A549 (cell line): ENCODE measurements around the gene ADCY2. TPM values are rescaled to one million over a fixed set of nuclear protein-coding genes. Genes with fewer than 3 reads are reported as not detected.
A peak's percentile ranks its signal among the peaks of the same experiment; 100 is the strongest.

ENCODE experiments used
- ATAC-seq, 2 experiments: fragments of 200-7000 bp in 1 of 2; fragments of >200 bp in 1 of 2; cut with Nextera tagmentation in 1 of 2; cut with Tn5 transposase in 1 of 2; 3 replicates each; pipeline versions ENCODE4 v1.8.0 to v1.9.1; 2018 to 2020; ENCODE audit warnings: mild to moderate bottlenecking in 1 of 2, moderate library complexity in 1 of 2
- CTCF ChIA-PET: fragments of 300-600 bp; sonication (Branson Sonifier 250); formaldehyde crosslinking; extraction: SDS; loops from one replicate; lab custom pipeline; 2021; ENCODE audit warnings: antibody characterized with exemption, inconsistent platforms; lab: Yijun Ruan, JAX
- POLR2A ChIA-PET: fragments of 350-600 bp; formaldehyde crosslinking; extraction: SDS; loops from one replicate; lab custom pipeline; 2021; ENCODE audit warnings: antibody characterized with exemption, inconsistent platforms; lab: Yijun Ruan, JAX
- DNase-seq, 2 experiments: peaks; one replicate each; pipeline versions ENCODE4 v3.0.0 to v3.0.0-alpha.2; 2011 to 2016; ENCODE audit warnings: low read depth in 1 of 2, low spot score in 1 of 2
- FAIRE-seq: peaks from 2 replicates; lab custom pipeline; 2011; peaks lifted over from hg19 to GRCh38; lab: Jason Lieb, UNC
- H3K27ac ChIP-seq, 2 experiments: fragments of >200 bp; sonication (Bioruptor Twin); formaldehyde crosslinking; 3 replicates each; pipeline ENCODE4 v1.5.1; 2016 to 2017
- H3K4me1 ChIP-seq: fragments of >200 bp; sonication (Bioruptor Twin); formaldehyde crosslinking; 3 replicates; pipeline ENCODE4 v1.6.1; 2016
- H3K4me2 ChIP-seq: fragments of >200 bp; sonication (Bioruptor Twin); formaldehyde crosslinking; 3 replicates; pipeline ENCODE4 v1.6.1; 2016
- H3K4me3 ChIP-seq: fragments of >200 bp; sonication (Bioruptor Twin); formaldehyde crosslinking; 3 replicates; pipeline ENCODE4 v1.5.1; 2016
- H3K9me3 ChIP-seq: fragments of >200 bp; sonication (Bioruptor Twin); formaldehyde crosslinking; 3 replicates; pipeline ENCODE4 v1.6.1; 2016
- CBX8 ChIP-seq: fragments of 200-600 bp; sonication (generic); IDR thresholded peaks from 2 replicates; pipeline ENCODE4 v1.6.1; 2016
- CHD2 ChIP-seq: fragments of 150-350 bp; IDR thresholded peaks from 2 replicates; pipeline ENCODE4 v1.6.1; 2014; ENCODE audit warnings: low read length; ENCODE audit not compliant: partially characterized antibody
- CHD4 ChIP-seq: fragments of 200-600 bp; sonication (generic); IDR thresholded peaks from 2 replicates; pipeline ENCODE4 v1.6.1; 2016; ENCODE audit warnings: antibody characterized with exemption, mild to moderate bottlenecking, borderline replicate concordance
- CTCF ChIP-seq: fragments of >200 bp; sonication (Bioruptor Twin); formaldehyde crosslinking; IDR thresholded peaks from 3 replicates; pipeline ENCODE4 v1.5.1; 2016
- ELK1 ChIP-seq: fragments of 150-350 bp; IDR thresholded peaks from 2 replicates; pipeline ENCODE4 v1.6.1; 2014; ENCODE audit warnings: low read depth, mild to moderate bottlenecking, low read length
- EP300 ChIP-seq, 2 experiments: fragments of >200 bp; sonication (Bioruptor Twin); formaldehyde crosslinking; IDR thresholded peaks; 2 replicates in 1 of 2; 3 replicates in 1 of 2; pipeline ENCODE4 v1.6.1; 2016 to 2017
- GATA3 ChIP-seq: IDR thresholded peaks from 2 replicates; pipeline ENCODE4 v1.6.1; 2012; ENCODE audit warnings: borderline replicate concordance
- HOXB5 ChIP-seq: fragments of 250-450 bp; sonication (Bioruptor Pico); IDR thresholded peaks from 2 replicates; pipeline ENCODE4 v1.5.0; 2020; ENCODE audit warnings: mild to moderate bottlenecking, moderate library complexity
- KDM1A ChIP-seq: fragments of 200-600 bp; sonication (generic); IDR thresholded peaks from 2 replicates; pipeline ENCODE4 v1.6.1; 2016; ENCODE audit warnings: low read depth, mild to moderate bottlenecking
- KDM5A ChIP-seq: fragments of 200-600 bp; sonication (generic); IDR thresholded peaks from 2 replicates; pipeline ENCODE4 v1.6.1; 2016; ENCODE audit warnings: antibody characterized with exemption, mild to moderate bottlenecking
- MAFK ChIP-seq: fragments of 450-650 bp; IDR thresholded peaks from 2 replicates; pipeline ENCODE4 v1.6.1; 2014; ENCODE audit not compliant: partially characterized antibody
- MYC ChIP-seq: IDR thresholded peaks from 2 replicates; pipeline ENCODE4 v1.6.1; 2012; ENCODE audit warnings: mild to moderate bottlenecking, inconsistent platforms, low read length, improper control_type of control experiment, borderline replicate concordance
- NR3C1 ChIP-seq: fragments of >200 bp; sonication (Bioruptor Twin); formaldehyde crosslinking; IDR thresholded peaks from 3 replicates; pipeline ENCODE4 v1.6.1; 2017
- POLR2AphosphoS2 ChIP-seq: conservative IDR thresholded peaks from 2 replicates; pipeline ENCODE4 v1.6.1; 2012; ENCODE audit warnings: low read length, improper control_type of control experiment, inconsistent platforms
- RAD21 ChIP-seq, 2 experiments: fragments of >200 bp in 1 of 2; sonication (Bioruptor Twin) in 1 of 2; formaldehyde crosslinking in 1 of 2; IDR thresholded peaks in 1 of 2; conservative IDR thresholded peaks in 1 of 2; 2 replicates in 1 of 2; 3 replicates in 1 of 2; pipeline ENCODE4 v1.6.1; 2012 to 2018; ENCODE audit warnings: inconsistent platforms in 1 of 2
- RARB ChIP-seq: fragments of 250-450 bp; sonication (Bioruptor Pico); IDR thresholded peaks from 2 replicates; pipeline ENCODE4 v1.8.0; 2021; ENCODE audit warnings: mild to moderate bottlenecking, moderate library complexity
- REST ChIP-seq: fragments of 200-600 bp; sonication (generic); IDR thresholded peaks from 2 replicates; pipeline ENCODE4 v1.6.1; 2016; ENCODE audit warnings: antibody characterized with exemption, mild to moderate bottlenecking, moderate library complexity
- RNF2 ChIP-seq: fragments of 200-600 bp; sonication (generic); IDR thresholded peaks from 2 replicates; pipeline ENCODE4 v1.6.1; 2016; ENCODE audit warnings: low read depth, mild to moderate bottlenecking, antibody characterized with exemption, moderate library complexity, borderline replicate concordance
- ZFP36 ChIP-seq: fragments of 450-650 bp; IDR thresholded peaks from 2 replicates; pipeline ENCODE4 v1.6.1; 2014; ENCODE audit warnings: borderline replicate concordance; ENCODE audit not compliant: partially characterized antibody
- ZNF302 ChIP-seq: fragments of 250-450 bp; sonication (Bioruptor Pico); IDR thresholded peaks from 2 replicates; pipeline ENCODE4 v1.9.0; 2021; ENCODE audit warnings: inconsistent platforms, mild to moderate bottlenecking, moderate library complexity
- ZSCAN20 ChIP-seq: fragments of 250-450 bp; sonication (Bioruptor Pico); IDR thresholded peaks from 2 replicates; pipeline ENCODE4 v1.8.0; 2022; ENCODE audit warnings: mild to moderate bottlenecking, moderate library complexity
- WGBS: methylation state at CpG from one replicate; pipeline ENCODE4 v1.1.6; 2017; ENCODE audit errors: missing lambda C conversion rate; 5-methylcytosine and 5-hydroxymethylcytosine counted together
- polyA plus RNA-seq, 4 experiments: library from polyadenylated mRNA; depleted of rRNA in 3 of 4; stranded (reverse); fragments of >200 nt; fragmentation: RNase III in 1 of 4; extraction: RNeasy Plus Mini Kit Qiagen cat#74134 plus additional on column Dnase treatment in 1 of 4; gene quantifications; 2 replicates in 3 of 4; 3 replicates in 1 of 4; pipeline ENCODE4 v1.2.3, GENCODE V29; 2011 to 2017

The ADCY2 gene
- polyA plus RNA-seq, 2 of the 4 experiments (the other 2 are of a cell fraction) = not detected

- DNase-seq (no peak), ATAC-seq (peak; percentile 64 to 68; a peak in 5 of 6 replicates)
- CTCF ChIA-PET = interaction anchor here (0.7 to 3.2 kb wide), 18 partner anchors 7 to 555 kb away, joined by 3 to 16 read pairs (median 4); partner anchors contain the start of genes CFAP90, FASTKD3 and MTRR
Observed at GRCh38 chr5:7816535-7816901, 420.6 kb downstream of the ADCY2 start.

GRCh38 chr5:7822449-7822848, 426.5 kb downstream of the ADCY2 start:
- WGBS = 0% methylated on average over 3 of the region's 3 CpGs
- Histone ChIP-seq H3K9me3 (no peaks in the 10 kb centered on the region), H3K4me2 (no peak overlapping the region), H3K4me1 (no peaks in the 10 kb centered on the region), H3K4me3 (no peak overlapping the region), H3K27ac (no peak overlapping the region)
- no peak for DNase-seq
- TF ChIP-seq NR3C1 (no peak), GATA3 (no peak), REST (no peak), KDM5A (no peak), CBX8 (no peak), ZSCAN20 (CRISPR knock-in tag) (no peak), HOXB5 (CRISPR knock-in tag) (no peak), CHD2 (no peak), RARB (no peak), POLR2AphosphoS2 (no peak), ZFP36 (no peak), RAD21 (conservative IDR thresholded peaks at IDR 0.05 in 1 of 2, IDR thresholded peaks at IDR 0.05 in 1 of 2) (no peak), KDM1A (no peak), ELK1 (no peak), MAFK (no peak)
- FAIRE-seq = no peak
- CTCF ChIA-PET = interaction anchor here (1.7 kb wide), 1 partner anchor 10 kb away, joined by 4 read pairs; no protein-coding TSS in a partner anchor
- no peak for ATAC-seq
- POLR2A ChIA-PET = no interaction called here

More at GRCh38 chr5:7816535-7816901, 420.6 kb downstream of the ADCY2 start:
- H3K4me1 ChIP-seq = no peaks in the 10 kb centered on the region
- no peak overlapping the region for H3K27ac ChIP-seq
- FAIRE-seq = no peak
- POLR2A ChIA-PET = no interaction called here
- TF ChIP-seq CTCF (0 out of 3 replicates have a peak, but pooled peaks have one; percentile 2), HOXB5 (CRISPR knock-in tag) (no peak), REST (no peak), RNF2 (no peak), ZNF302 (CRISPR knock-in tag) (no peak), CHD4 (no peak), MYC (no peak), EP300 (IDR thresholded peaks at IDR 0.05) (no peak)
- peak overlapping the region; percentile 49; the same call in 1 of the 3 replicates for H3K4me2 ChIP-seq
- no peaks in the 10 kb centered on the region for H3K9me3 ChIP-seq
- H3K4me3 ChIP-seq = no peak overlapping the region
- 25% methylated on average over 9 of the region's 9 CpGs for WGBS
